ENCODE measurements around the gene KCTD21.

The KCTD21 gene

DNA sequence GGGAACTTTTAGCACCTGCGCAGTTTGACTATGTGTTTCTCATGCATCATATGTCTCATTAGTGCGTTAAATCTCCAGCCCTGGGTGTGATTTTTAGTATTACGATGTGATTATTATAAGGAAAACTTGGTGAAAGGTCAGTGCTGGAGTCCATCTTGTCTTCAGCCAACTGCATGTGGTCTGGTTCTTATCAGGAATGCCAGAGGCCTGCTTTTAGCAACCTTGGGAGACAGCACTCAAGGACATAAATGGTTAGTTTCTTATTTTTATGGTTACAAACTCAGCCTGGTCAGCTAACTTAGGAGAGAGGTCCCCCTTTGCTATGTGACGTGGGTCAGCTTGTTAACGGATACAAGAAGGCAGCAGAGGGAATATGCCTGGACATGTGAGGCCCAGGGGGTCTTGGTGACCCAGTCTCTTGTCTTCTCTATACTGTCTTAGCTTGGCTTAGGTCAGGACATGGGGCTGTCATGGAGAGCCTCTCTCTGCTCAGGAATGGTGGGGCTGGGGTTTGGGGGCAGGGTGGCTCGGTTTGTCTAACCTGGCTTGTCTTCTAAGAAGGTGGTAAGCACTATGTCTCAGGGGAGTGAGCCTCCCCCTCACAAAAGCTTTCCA lies 21.5 kb downstream of the KCTD21 start:
- ATAC-seq: 0 out of 3 replicates have a peak, but pooled peaks have one; percentile 12
- no peak for TF ChIP-seq PPARA (CRISPR knock-in tag; IDR thresholded peaks at IDR 0.05; ENCODE audit: borderline replicate concordance)
- peak; percentile 25; the same call in 1 of the 2 replicates for TF ChIP-seq ISL1 (CRISPR knock-in tag; IDR thresholded peaks at IDR 0.05)
- TF ChIP-seq ZNF565 (CRISPR knock-in tag; conservative IDR thresholded peaks at IDR 0.05; ENCODE audit: low read depth): no peak
- TF ChIP-seq GLIS3 (CRISPR knock-in tag; IDR thresholded peaks at IDR 0.05): 0 out of 2 replicates have a peak, but pooled peaks have one; percentile 30
- TF ChIP-seq, protein P1, sequence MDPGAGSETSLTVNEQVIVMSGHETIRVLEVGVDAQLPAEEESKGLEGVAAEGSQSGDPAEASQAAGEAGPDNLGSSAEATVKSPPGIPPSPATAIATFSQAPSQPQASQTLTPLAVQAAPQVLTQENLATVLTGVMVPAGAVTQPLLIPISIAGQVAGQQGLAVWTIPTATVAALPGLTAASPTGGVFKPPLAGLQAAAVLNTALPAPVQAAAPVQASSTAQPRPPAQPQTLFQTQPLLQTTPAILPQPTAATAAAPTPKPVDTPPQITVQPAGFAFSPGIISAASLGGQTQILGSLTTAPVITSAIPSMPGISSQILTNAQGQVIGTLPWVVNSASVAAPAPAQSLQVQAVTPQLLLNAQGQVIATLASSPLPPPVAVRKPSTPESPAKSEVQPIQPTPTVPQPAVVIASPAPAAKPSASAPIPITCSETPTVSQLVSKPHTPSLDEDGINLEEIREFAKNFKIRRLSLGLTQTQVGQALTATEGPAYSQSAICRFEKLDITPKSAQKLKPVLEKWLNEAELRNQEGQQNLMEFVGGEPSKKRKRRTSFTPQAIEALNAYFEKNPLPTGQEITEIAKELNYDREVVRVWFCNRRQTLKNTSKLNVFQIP (CRISPR knock-in tag; IDR thresholded peaks at IDR 0.05; ENCODE audit: borderline replicate concordance, low read depth): no peak
- peak; percentile 22; the same call in 1 of the 2 replicates for TF ChIP-seq CSDC2 (CRISPR knock-in tag; IDR thresholded peaks at IDR 0.05)
- peak; percentile 82 for TF ChIP-seq SNAI2 (CRISPR knock-in tag; IDR thresholded peaks at IDR 0.05)

DNA sequence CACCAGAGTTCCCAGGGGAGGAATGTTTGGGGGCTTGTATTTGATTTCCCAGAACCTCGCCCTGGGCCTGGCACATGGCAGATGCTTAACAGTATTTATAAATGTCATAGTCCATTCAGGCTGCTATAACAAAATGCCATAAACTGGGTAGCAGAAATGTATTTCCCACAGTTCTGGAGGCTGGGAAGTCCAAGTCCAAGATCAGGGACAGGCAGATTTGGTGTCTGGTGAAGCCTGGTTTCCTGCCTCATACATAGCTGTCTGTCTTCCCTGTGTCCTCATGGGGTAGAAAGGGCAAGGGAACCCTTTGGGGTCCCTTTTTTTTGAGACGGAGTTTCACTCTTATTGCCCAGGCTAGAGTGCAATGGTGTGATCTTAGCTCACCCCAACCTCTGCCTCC lies 24.0 kb downstream of the KCTD21 start:
- ATAC-seq: no peak
- TF ChIP-seq ZFP3 (CRISPR knock-in tag; IDR thresholded peaks at IDR 0.05) (no peak), PPARA (CRISPR knock-in tag; IDR thresholded peaks at IDR 0.05; ENCODE audit: borderline replicate concordance) (no peak), ISL1 (CRISPR knock-in tag; IDR thresholded peaks at IDR 0.05) (no peak), ZNF8 (CRISPR knock-in tag; IDR thresholded peaks at IDR 0.05) (no peak), RARB (CRISPR knock-in tag; IDR thresholded peaks at IDR 0.05) (no peak), ZC3H10 (CRISPR knock-in tag; IDR thresholded peaks at IDR 0.05) (no peak)
- TF ChIP-seq, protein P2, sequence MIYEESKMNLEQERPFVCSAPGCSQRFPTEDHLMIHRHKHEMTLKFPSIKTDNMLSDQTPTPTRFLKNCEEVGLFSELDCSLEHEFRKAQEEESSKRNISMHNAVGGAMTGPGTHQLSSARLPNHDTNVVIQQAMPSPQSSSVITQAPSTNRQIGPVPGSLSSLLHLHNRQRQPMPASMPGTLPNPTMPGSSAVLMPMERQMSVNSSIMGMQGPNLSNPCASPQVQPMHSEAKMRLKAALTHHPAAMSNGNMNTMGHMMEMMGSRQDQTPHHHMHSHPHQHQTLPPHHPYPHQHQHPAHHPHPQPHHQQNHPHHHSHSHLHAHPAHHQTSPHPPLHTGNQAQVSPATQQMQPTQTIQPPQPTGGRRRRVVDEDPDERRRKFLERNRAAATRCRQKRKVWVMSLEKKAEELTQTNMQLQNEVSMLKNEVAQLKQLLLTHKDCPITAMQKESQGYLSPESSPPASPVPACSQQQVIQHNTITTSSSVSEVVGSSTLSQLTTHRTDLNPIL (CRISPR knock-in tag; IDR thresholded peaks at IDR 0.05; ENCODE audit: low read depth): no peak
- TF ChIP-seq, protein P3, sequence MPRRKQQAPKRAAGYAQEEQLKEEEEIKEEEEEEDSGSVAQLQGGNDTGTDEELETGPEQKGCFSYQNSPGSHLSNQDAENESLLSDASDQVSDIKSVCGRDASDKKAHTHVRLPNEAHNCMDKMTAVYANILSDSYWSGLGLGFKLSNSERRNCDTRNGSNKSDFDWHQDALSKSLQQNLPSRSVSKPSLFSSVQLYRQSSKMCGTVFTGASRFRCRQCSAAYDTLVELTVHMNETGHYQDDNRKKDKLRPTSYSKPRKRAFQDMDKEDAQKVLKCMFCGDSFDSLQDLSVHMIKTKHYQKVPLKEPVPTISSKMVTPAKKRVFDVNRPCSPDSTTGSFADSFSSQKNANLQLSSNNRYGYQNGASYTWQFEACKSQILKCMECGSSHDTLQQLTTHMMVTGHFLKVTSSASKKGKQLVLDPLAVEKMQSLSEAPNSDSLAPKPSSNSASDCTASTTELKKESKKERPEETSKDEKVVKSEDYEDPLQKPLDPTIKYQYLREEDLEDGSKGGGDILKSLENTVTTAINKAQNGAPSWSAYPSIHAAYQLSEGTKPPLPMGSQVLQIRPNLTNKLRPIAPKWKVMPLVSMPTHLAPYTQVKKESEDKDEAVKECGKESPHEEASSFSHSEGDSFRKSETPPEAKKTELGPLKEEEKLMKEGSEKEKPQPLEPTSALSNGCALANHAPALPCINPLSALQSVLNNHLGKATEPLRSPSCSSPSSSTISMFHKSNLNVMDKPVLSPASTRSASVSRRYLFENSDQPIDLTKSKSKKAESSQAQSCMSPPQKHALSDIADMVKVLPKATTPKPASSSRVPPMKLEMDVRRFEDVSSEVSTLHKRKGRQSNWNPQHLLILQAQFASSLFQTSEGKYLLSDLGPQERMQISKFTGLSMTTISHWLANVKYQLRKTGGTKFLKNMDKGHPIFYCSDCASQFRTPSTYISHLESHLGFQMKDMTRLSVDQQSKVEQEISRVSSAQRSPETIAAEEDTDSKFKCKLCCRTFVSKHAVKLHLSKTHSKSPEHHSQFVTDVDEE (CRISPR knock-in tag; IDR thresholded peaks at IDR 0.05): no peak
- TF ChIP-seq, protein P4, sequence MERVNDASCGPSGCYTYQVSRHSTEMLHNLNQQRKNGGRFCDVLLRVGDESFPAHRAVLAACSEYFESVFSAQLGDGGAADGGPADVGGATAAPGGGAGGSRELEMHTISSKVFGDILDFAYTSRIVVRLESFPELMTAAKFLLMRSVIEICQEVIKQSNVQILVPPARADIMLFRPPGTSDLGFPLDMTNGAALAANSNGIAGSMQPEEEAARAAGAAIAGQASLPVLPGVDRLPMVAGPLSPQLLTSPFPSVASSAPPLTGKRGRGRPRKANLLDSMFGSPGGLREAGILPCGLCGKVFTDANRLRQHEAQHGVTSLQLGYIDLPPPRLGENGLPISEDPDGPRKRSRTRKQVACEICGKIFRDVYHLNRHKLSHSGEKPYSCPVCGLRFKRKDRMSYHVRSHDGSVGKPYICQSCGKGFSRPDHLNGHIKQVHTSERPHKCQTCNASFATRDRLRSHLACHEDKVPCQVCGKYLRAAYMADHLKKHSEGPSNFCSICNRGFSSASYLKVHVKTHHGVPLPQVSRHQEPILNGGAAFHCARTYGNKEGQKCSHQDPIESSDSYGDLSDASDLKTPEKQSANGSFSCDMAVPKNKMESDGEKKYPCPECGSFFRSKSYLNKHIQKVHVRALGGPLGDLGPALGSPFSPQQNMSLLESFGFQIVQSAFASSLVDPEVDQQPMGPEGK (CRISPR knock-in tag; IDR thresholded peaks at IDR 0.05; ENCODE audit: borderline replicate concordance): no peak

DNA sequence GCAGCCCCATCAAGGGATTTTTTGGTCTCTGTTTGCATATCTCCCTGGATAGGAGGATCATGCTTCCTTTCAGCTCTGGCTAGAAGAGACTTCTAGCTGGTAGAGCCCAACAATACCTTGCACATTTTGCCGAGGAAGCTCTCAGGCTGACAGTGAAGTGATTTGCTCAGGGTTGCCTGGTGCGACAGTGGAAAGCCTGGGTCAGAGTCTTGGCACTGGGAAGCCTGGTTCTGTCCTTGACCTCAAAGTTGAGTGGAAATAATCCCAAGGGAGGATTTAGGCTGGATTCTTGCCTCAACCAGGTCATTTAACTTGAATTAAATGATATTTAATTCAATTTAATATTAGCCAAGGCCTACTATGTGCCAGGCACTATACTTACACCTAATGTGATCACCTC lies 24.6 kb downstream of the KCTD21 start:
- TF ChIP-seq TCF4 (CRISPR knock-in tag; IDR thresholded peaks at IDR 0.05; ENCODE audit: borderline replicate concordance) (no peak), CSDC2 (CRISPR knock-in tag; IDR thresholded peaks at IDR 0.05) (no peak), ZNF8 (CRISPR knock-in tag; IDR thresholded peaks at IDR 0.05) (no peak), ZNF565 (CRISPR knock-in tag; conservative IDR thresholded peaks at IDR 0.05; ENCODE audit: low read depth) (no peak), ARNTL (CRISPR knock-in tag; IDR thresholded peaks at IDR 0.05; ENCODE audit: borderline replicate concordance, low read depth) (no peak), ISL1 (CRISPR knock-in tag; IDR thresholded peaks at IDR 0.05) (no peak), TOX (CRISPR knock-in tag; IDR thresholded peaks at IDR 0.05; ENCODE audit: borderline replicate concordance) (no peak), BACH2 (CRISPR knock-in tag; IDR thresholded peaks at IDR 0.05; ENCODE audit: borderline replicate concordance) (no peak), GLIS3 (CRISPR knock-in tag; IDR thresholded peaks at IDR 0.05) (no peak), OSR1 (CRISPR knock-in tag; IDR thresholded peaks at IDR 0.05) (no peak), ZNF70 (CRISPR knock-in tag; IDR thresholded peaks at IDR 0.05) (no peak), ZFP30 (CRISPR knock-in tag; IDR thresholded peaks at IDR 0.05) (no peak), SNAI2 (CRISPR knock-in tag; IDR thresholded peaks at IDR 0.05) (no peak), ZFP3 (CRISPR knock-in tag; IDR thresholded peaks at IDR 0.05) (no peak)
- TF ChIP-seq, protein P5, sequence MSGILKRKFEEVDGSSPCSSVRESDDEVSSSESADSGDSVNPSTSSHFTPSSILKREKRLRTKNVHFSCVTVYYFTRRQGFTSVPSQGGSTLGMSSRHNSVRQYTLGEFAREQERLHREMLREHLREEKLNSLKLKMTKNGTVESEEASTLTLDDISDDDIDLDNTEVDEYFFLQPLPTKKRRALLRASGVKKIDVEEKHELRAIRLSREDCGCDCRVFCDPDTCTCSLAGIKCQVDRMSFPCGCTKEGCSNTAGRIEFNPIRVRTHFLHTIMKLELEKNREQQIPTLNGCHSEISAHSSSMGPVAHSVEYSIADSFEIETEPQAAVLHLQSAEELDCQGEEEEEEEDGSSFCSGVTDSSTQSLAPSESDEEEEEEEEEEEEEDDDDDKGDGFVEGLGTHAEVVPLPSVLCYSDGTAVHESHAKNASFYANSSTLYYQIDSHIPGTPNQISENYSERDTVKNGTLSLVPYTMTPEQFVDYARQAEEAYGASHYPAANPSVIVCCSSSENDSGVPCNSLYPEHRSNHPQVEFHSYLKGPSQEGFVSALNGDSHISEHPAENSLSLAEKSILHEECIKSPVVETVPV (CRISPR knock-in tag; IDR thresholded peaks at IDR 0.05): no peak
- TF ChIP-seq, protein P4 (CRISPR knock-in tag; IDR thresholded peaks at IDR 0.05; ENCODE audit: borderline replicate concordance): no peak
- TF ChIP-seq, protein P2 (CRISPR knock-in tag; IDR thresholded peaks at IDR 0.05; ENCODE audit: low read depth): no peak
- TF ChIP-seq, protein P1 (CRISPR knock-in tag; IDR thresholded peaks at IDR 0.05; ENCODE audit: borderline replicate concordance, low read depth): no peak
- ATAC-seq: no peak

All from SK-N-SH treated with all-trans-retinoic acid at 6 μM for 48 hours (cell line).